Tibial artery (tissue), 4 donors: ENCODE results near the gene ZNF528.

Experiments
- DNase-seq, 2 donors: peaks; one replicate each; pipeline ENCODE4 v3.0.0-alpha.2; 2019
- H3K27ac ChIP-seq, 2 donors: fragments of 200-600 bp; sonication (generic) in 1 of 2; 1 replicate in 1 of 2; 2 replicates in 1 of 2; pipeline ENCODE4 v1.5.1; 2018 to 2019; ENCODE audit warnings: mild to moderate bottlenecking in 1 of 2
- H3K27me3 ChIP-seq, 2 donors: fragments of 200-600 bp; sonication (generic) in 1 of 2; one replicate each; pipeline versions ENCODE4 v1.5.1 to v1.6.0; 2016 to 2019
- H3K36me3 ChIP-seq, 3 donors: fragments of 200-600 bp; sonication (generic) in 2 of 3; one replicate each; pipeline ENCODE4 v1.5.1; 2016 to 2019; ENCODE audit warnings: mild to moderate bottlenecking in 2 of 3
- H3K4me1 ChIP-seq, 4 donors: fragments of 200-600 bp; sonication (generic) in 2 of 4; 1 replicate in 3 of 4; 2 replicates in 1 of 4; pipeline ENCODE4 v1.5.1; 2016 to 2019
- H3K4me3 ChIP-seq, 2 donors: fragments of 200-600 bp; sonication (generic) in 1 of 2; 1 replicate in 1 of 2; 2 replicates in 1 of 2; pipeline ENCODE4 v1.5.1; 2018 to 2019; ENCODE audit warnings: mild to moderate bottlenecking in 2 of 2
- H3K9me3 ChIP-seq, 3 donors: fragments of 200-600 bp; sonication (generic) in 1 of 3; one replicate each; pipeline ENCODE4 v1.5.1; 2016 to 2019
- CTCF ChIP-seq, 2 experiments: fragments of 200-600 bp in 1 of 2; fragments of 450-650 bp in 1 of 2; IDR thresholded peaks; one replicate each; pipeline ENCODE4 v1.5.1; 2017 to 2019; ENCODE audit warnings: antibody characterized with exemption in 2 of 2, mild to moderate bottlenecking in 1 of 2, moderate library complexity in 1 of 2
- intact Hi-C: fragments of 100-400 bp; cut with DNase I; formaldehyde crosslinking; loops from one replicate; pipeline ENCODE4 v1.15.0; 2023; ENCODE audit warnings: low total_unique reads

ZNF528 gene

GRCh38 chr19:52397310-52398080 lies at the start of gene ZNF528:
Gene ZNF528 (plus strand): TSS chr19:52397849. CDS start chr19:52402014, 4,165 bp downstream.
- peak; percentile 96 to 97 for DNase-seq
- Histone ChIP-seq H3K9me3 (peaks cover 0 to 22% (median 12%) of the 10 kb centered on the region in 3 donors), H3K4me3 (peak within 1 kb of the TSS; percentile 61 to 67), H3K4me1 (peaks cover 0 to 20% (median 17%) of the 10 kb centered on the region in 4 donors), H3K36me3 (peaks cover 59 to 68% (median 61%) of the 10 kb centered on the region in 3 donors), H3K27me3 (no peaks in the 10 kb centered on the region), H3K27ac (peak within 1 kb of the TSS; percentile 49 to 70)
- no peak for TF ChIP-seq CTCF (IDR thresholded peaks at IDR 0.05)
- intact Hi-C loops: no loop called here

GRCh38 chr19:52351512-52351911 lies 46.1 kb upstream of the ZNF528 start:
- no peak for TF ChIP-seq CTCF (IDR thresholded peaks at IDR 0.05)
- Histone ChIP-seq H3K27me3 (no peaks in the 10 kb centered on the region), H3K36me3 (peaks cover 70 to 90% (median 89%) of the 10 kb centered on the region in 3 donors), H3K27ac (no peak overlapping the region), H3K4me3 (no peak overlapping the region), H3K4me1 (no peaks in the 10 kb centered on the region), H3K9me3 (peaks cover 0 to 3% (median 0%) of the 10 kb centered on the region in 3 donors)
- intact Hi-C loops: no loop called here
- no peak for DNase-seq

- intact Hi-C loops: loop anchor here (5.0 kb wide), 1 partner anchor 331 kb away; no protein-coding TSS in a partner anchor
- Histone ChIP-seq H3K27ac (no peak overlapping the region), H3K4me3 (no peak overlapping the region), H3K4me1 (peaks cover 0 to 9% (median 8%) of the 10 kb centered on the region in 4 donors), H3K9me3 (peaks cover 0 to 59% (median 43%) of the 10 kb centered on the region in 3 donors), H3K27me3 (no peaks in the 10 kb centered on the region), H3K36me3 (peaks cover 47 to 58% (median 48%) of the 10 kb centered on the region in 3 donors)
- no peak for TF ChIP-seq CTCF (IDR thresholded peaks at IDR 0.05)
- no peak for DNase-seq
Observed at GRCh38 chr19:52366414-52366824, 31.2 kb upstream of the ZNF528 start.

- DNase-seq: peak; percentile 93 to 95
- H3K4me1 ChIP-seq: peaks cover 0 to 11% (median 8%) of the 10 kb centered on the region in 4 donors
- intact Hi-C loops: loop anchor here (5.0 kb wide), 1 partner anchor 328 kb away; no protein-coding TSS in a partner anchor
- no peak for TF ChIP-seq CTCF (IDR thresholded peaks at IDR 0.05)
- peak within 1 kb of the TSS; percentile 83 to 85 for H3K4me3 ChIP-seq
- H3K27me3 ChIP-seq: no peaks in the 10 kb centered on the region
- peak within 1 kb of the TSS; percentile 89 to 97 for H3K27ac ChIP-seq
- H3K9me3 ChIP-seq: peaks cover 0 to 33% (median 20%) of the 10 kb centered on the region in 3 donors
- H3K36me3 ChIP-seq: peaks cover 45 to 54% (median 45%) of the 10 kb centered on the region in 3 donors
Observed at GRCh38 chr19:52369559-52370340, 27.9 kb upstream of the ZNF528 start, which contains the start of gene ZNF880. Gene ZNF880 (plus strand): TSS chr19:52369923. CDS start chr19:52369966, 43 bp downstream.

- Histone ChIP-seq H3K4me1 (peaks cover 0 to 11% (median 8%) of the 10 kb centered on the region in 4 donors), H3K4me3 (peak overlapping the region; percentile 83 to 85), H3K27me3 (no peaks in the 10 kb centered on the region), H3K27ac (peak overlapping the region; percentile 89 to 97), H3K9me3 (peaks cover 0 to 30% (median 14%) of the 10 kb centered on the region in 3 donors), H3K36me3 (peaks cover 45 to 56% (median 45%) of the 10 kb centered on the region in 3 donors)
- intact Hi-C loops: no loop called here
- no peak for TF ChIP-seq CTCF (IDR thresholded peaks at IDR 0.05)
- no peak for DNase-seq
Observed at GRCh38 chr19:52370341-52370710, 27.3 kb upstream of the ZNF528 start.
